Measurements from ENCODE around the gene TSKU.

- TF ChIP-seq CTCF (IDR thresholded peaks at IDR 0.05 in 4 of 5, conservative IDR thresholded peaks at IDR 0.05 in 1 of 5) (no peak), POLR2A (IDR thresholded peaks at IDR 0.05) (no peak)
These were observed 43.4 kb upstream of the TSKU start for GRCh38 chr11:76739798-76740197.
